ENCODE measurements around the gene PPIH.

- TF ChIP-seq CTCF (IDR thresholded peaks at IDR 0.05): no peak
- no peak for TF ChIP-seq POLR2A (IDR thresholded peaks at IDR 0.05)
- no peak for TF ChIP-seq POLR2AphosphoS5 (IDR thresholded peaks at IDR 0.05; ENCODE audit: insufficient read depth in 1 of 2, low read depth in 1 of 2)
Measured at GRCh38 chr1:42692911-42693310, 34.7 kb downstream of the PPIH start.

Data from vagina (tissue), 2 donors.